ENCODE data around the gene HTRA1.

DNA sequence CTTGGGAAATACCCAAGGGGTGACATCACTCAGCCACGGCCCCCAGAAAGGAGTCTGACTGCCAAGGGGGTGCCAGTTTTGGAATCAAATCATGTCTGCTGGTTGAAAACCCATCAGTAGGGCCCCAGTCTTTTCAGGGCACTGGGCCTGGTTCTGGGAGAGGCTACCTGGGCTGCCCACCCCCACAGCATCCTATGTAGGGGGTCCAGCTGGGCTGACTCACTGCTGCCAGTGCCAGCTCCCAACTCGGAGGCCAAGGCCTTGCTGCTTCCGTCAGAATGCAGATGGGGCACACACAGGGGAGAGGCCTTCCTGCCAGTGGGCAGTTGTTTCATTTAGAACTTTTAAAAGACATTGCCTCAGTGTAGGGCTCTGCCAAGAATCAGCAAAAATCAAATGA lies 59.7 kb downstream of the HTRA1 start:
- no peak for TF ChIP-seq GATA3 (IDR thresholded peaks at IDR 0.05; ENCODE audit: low read depth, low read length)
- no peak for TF ChIP-seq GATA2 (IDR thresholded peaks at IDR 0.05; ENCODE audit: low read depth, low read length)
